GM19467 (cell line): Measurements from ENCODE around the gene ZSCAN30.
"Not testable (repeated sequence)": the region's sequence is repeated elsewhere in the genome, so short reads cannot be mapped to it uniquely, and the experiment has no call there.

ENCODE experiments used
- ATAC-seq: cut with Tn5 transposase; IDR thresholded peaks from one replicate; pipeline ENCODE4 v1.9.1; 2021; ENCODE audit warnings: mild to moderate bottlenecking, moderate library complexity; ENCODE audit not compliant: unreplicated experiment

The ZSCAN30 gene

DNA sequence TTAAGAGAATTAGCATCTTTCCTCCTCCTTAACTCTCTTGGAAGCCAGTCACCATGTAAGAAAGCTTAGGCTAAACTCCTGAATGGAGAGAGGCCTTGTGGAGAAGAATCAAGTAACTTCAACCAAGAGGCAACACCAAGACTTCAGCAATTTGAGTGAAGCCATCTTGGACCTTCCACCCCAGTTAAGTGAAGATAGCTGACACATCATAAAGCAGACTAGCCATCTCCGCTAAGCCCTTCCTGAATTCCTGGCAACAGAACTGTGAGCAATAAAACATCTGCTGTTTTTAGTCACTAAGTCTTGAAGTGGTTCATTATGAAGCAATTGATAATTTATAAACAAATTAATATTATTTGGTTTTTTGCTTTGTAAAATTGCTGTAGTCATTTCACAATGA lies 50.7 kb downstream of the ZSCAN30 start:
- no peak for ATAC-seq

DNA sequence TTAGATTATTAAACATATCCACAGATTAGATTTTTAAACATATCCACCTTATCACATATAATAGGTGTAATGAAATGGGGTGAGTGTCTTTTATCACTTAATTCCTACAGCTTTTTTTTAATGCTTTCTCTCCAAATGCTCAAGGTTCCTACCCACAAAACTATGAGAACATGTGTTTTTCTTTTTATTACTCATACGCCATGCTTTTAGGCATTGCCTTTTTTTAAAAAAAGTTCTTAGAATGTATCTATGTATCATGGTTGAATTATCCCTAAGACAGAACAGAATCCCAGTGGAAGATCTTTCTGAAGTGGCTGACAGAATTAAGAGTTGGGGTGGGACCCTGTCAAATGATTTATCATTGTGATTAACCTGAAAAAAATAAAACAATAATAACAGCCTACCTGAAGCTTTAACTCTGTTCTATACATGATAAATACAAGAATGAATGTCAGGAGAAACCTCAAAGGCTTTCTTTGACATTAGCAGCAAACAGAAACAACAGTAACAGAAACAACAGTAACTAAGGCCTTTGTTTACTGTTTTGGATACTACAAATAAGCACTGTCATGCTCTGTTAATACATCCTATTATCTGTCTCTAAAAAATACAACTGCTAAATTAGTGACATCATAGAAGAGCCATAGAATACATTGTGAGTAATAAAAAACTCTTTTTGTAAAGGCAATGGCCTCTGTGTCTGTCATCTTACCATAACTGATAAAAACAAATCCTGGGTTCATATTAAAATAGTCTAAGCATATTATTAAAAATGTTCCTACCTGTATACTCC lies 53.3 kb downstream of the ZSCAN30 start:
- no peak for ATAC-seq

DNA sequence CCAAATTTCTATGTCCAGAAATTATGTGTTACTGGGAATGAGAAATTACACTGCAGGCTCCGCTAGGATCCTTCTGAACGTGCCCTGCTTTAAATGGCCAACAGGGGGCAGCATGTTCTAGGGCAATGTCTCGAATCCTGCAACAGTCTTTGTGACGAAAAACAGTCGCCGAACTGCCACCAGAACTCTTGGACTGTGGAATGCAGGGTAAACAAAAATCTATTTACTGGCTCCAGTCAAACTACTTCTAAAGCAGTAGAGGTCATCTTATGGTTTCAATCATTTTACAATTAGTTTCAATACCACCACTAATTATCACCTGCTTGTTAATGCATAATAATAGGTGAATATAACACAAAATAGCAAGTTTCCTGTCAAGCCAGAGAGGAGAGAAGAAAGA lies 59.0 kb downstream of the ZSCAN30 start:
- peak; percentile 90 for ATAC-seq

DNA sequence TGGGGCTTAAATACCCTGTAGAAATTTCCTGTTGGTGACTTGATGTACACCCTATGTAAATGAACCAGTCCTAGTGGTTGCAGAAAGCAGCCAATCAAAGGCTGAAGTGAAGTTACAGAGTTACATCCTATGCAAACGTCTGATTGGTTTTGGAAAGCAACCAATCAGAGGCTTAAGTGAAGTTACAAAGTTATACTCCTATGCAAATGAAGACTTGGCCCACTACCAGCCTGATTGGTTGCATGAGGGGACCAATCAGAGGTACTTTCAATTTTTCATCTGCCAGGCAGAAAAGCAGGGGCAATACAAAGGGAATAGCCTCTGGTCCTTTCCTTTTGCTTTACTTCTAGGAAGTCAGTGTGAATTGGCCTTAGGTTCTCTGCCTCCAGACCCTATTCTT lies 62.8 kb downstream of the ZSCAN30 start:
- no peak for ATAC-seq

DNA sequence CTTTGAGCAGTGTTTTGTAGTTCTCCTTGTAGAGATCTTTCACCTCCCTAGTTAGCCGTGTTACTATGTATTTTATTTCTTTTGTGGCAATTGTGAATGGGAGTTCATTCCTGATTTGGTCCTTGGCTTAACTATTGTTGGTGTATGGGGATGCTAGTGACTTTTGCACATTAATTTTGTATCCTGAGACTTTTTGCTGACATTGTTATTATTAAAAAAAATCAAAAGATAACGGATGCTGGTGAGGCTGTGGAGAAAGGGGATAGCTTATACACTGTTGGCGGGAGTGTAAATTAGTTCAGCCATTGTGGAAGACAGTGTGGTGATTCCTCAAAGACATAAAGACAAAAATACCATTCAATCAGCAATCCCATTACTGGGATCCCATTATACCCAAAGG lies 66.2 kb downstream of the ZSCAN30 start:
- no peak for ATAC-seq

DNA sequence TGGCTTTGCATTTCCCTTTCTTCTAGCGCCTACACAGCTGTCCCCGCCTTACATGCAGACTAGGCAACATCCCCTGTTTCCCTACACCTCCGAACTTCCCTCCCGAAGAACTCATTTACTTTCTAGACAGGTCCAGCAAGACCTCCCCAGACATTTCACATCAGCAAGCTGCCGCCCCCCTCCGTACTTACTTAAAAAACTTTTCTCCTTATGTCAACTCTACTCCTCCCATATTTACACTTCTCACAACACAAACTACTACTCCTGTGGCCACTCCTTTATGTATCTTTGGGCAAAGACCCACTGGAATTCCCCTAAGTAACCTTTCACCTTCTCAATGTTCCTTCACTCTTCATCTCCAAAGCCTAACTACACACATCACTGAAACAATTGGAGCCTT lies 69.6 kb downstream of the ZSCAN30 start:
- ATAC-seq: no peak

DNA sequence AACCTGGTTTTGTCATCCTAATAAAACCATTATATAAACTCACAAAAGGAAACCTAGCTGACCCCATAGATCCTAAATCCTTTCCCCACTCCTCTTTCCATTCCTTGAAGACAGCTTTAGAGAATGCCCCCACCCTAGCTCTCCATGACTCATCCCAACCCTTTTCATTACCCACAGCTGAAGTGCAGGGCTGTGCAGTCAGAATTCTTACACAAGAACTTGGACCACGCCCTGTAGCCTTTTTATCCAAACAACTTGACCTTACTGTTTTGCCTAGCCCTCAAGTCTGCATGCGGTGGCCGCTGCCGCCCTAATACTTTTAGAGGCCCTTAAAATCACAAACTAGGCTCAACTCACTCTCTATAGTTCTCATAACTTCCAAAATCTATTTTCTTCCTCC lies 70.7 kb downstream of the ZSCAN30 start:
- not testable (repeated sequence) for ATAC-seq

DNA sequence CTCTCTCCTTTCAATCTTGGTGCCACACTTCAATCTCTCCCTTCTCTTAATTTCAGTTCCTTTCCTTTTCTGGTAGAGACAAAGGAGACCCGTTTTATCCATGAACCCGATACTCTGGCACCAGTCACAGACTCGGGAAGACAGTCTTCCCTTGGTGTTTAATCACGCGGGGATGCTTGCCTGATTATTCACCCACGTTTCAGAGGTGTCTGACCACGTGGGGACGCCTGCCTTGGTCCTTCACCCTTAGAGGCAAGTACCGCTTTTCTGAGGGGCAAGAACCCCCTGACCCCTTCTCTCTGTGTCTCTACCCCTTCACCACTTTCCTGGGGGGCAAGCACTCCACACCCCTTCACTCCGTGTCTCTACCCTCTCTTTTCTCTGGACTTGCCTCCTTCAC lies 73.4 kb downstream of the ZSCAN30 start:
- not testable (repeated sequence) for ATAC-seq

DNA sequence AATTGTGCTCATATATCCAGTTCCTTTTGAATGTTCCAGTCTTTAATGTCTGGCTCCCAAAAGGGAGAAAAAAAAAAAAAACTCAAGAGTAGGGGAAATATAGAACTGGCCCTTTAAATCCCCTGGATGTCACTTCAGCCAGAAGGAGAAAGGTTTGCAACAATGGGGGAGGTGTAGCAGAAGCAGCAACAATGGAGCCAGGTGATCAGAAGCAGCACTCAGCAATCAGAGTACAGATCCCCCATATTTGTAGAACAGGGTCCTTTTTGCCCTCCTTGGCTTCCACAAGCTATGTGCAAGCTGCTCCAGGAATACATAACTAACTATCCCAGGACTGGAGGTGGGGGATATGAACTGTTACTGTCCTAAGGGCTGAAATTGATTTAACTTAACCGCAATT lies 75.0 kb downstream of the ZSCAN30 start:
- no peak for ATAC-seq

DNA sequence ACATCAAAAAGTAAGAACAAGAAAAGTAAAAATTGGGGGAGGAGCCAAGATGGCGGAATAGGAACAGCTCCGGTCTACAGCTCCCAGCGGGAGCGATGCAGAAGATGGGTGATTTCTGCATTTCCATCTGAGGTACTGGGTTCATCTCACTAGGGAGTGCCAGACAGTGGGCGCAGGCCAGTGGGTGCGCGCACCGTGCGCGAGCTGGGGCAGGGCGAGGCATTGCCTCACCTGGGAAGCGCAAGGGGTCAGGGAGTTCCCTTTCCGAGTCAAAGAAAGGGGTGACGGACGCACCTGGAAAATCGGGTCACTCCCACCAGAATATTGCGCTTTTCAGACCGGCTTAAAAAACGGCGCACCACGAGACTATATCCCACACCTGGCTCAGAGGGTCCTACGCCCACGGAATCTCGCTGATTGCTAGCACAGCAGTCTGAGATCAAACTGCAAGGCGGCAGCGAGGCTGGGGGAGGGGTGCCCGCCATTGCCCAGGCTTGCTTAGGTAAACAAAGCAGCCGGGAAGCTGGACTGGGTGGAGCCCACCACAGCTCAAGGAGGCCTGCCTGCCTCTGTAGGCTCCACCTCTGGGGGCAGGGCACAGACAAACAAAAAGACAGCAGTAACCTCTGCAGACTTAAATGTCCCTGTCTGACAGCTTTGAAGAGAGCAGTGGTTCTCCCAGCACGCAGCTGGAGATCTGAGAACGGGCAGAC lies 84.1 kb downstream of the ZSCAN30 start:
- not testable (repeated sequence) for ATAC-seq

DNA sequence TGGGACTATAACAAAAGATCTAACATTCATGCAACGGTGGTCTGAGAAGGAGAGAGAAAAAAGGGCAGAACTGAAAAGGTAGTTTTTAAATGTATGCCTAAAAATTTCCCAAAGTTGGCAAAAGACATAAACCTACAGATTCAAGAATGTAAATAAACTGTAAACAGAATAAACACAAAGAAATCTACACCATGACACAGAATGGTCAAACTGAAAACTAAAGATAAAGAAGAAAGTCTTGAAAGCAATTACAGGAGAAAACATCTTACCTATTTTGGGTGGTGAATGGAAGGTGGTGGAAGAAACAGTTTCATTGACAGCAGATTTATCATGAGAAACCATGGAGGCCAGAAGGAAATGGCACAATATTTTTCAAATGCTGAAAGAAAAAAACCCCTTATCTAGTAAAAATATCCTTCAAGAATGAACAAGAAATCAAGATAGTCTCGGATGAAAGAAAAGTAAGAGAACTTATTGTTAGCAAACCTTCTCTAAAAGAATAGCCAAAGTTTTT lies 84.8 kb downstream of the ZSCAN30 start:
- no peak for ATAC-seq

DNA sequence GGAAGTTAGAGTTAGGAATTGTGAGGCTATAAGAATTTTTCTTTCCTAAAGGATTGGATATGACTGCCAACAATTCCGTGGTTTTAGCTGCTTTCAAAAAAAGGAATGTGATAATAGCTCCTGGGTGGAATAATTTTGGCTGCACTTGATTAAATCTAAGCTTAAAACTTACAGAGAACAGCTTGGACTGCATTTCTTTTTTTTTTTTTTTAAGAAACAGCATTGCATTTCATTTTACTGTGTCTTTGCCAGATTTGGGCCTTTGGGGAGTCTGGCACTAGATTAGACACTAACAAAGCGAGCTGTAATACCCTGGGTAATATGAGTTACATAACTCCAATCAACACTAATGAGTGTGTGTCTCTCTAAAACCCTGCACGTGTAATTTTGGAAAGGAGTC lies 87.0 kb downstream of the ZSCAN30 start:
- no peak for ATAC-seq

DNA sequence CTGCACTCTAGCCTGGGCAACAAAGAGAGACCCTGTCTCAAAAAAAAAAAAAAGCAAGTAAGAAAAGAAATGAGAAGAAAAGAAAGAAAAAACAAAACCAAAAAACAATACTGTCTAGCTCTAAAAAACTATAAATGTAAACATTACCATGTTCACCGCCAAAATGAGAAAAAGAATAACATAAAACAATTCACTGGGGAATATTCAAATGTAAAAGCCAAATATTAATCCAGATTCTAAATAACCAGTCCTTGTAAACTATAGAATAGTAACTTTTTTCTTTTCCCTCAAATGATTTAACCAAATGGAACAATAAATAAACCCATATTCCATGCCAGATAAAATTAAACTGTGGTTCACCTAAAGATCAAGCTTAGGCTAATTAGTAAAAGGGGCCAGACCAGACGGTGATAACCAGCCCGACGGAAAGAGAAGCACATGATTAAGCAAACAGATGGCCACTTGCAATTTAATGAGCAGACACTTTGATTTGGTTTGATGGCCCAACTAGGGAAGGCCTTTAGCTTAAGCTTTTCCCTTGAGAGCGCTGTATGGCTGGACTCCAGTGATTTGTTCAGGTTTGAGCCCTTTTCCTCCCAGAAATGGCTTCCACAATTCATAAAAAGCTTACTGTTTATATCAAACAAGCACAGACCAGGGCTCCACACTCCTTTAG lies 88.6 kb downstream of the ZSCAN30 start:
- no peak for ATAC-seq
